IPS-15b (cell line): ENCODE data around the gene ZZZ3.
"Not testable (repeated sequence)": the region's sequence is repeated elsewhere in the genome, so short reads cannot be mapped to it uniquely, and the experiment has no call there.

Source experiments
- H3K27me3 ChIP-seq: one replicate; pipeline ENCODE4 v1.6.1; 2013; ENCODE audit warnings: low read length; ENCODE audit not compliant: control insufficient read depth, insufficient read depth
- H3K36me3 ChIP-seq: one replicate; pipeline ENCODE4 v1.6.1; 2013; ENCODE audit warnings: low read length; ENCODE audit not compliant: control insufficient read depth, insufficient read depth
- H3K4me1 ChIP-seq: one replicate; pipeline ENCODE4 v1.6.1; 2013; ENCODE audit warnings: mild to moderate bottlenecking, low read length; ENCODE audit not compliant: control insufficient read depth, insufficient read depth
- H3K4me3 ChIP-seq: one replicate; pipeline ENCODE4 v1.5.1; 2013; ENCODE audit warnings: low read depth, low read length
- H3K9ac ChIP-seq: one replicate; pipeline ENCODE4 v1.6.1; 2013; ENCODE audit warnings: low read depth, mild to moderate bottlenecking, low read length
- H3K9me3 ChIP-seq: one replicate; pipeline ENCODE4 v1.6.1; 2013; ENCODE audit warnings: mild to moderate bottlenecking, low read length; ENCODE audit not compliant: control insufficient read depth, insufficient read depth

ZZZ3 gene

GRCh38 chr1:77664939-77665516 is 17.4 kb downstream of the ZZZ3 start:
- Histone ChIP-seq H3K9me3 (no peaks in the 10 kb centered on the region), H3K4me3 (no peak overlapping the region), H3K36me3 (no peaks in the 10 kb centered on the region), H3K4me1 (no peaks in the 10 kb centered on the region), H3K27me3 (no peaks in the 10 kb centered on the region), H3K9ac (no peak overlapping the region)

DNA sequence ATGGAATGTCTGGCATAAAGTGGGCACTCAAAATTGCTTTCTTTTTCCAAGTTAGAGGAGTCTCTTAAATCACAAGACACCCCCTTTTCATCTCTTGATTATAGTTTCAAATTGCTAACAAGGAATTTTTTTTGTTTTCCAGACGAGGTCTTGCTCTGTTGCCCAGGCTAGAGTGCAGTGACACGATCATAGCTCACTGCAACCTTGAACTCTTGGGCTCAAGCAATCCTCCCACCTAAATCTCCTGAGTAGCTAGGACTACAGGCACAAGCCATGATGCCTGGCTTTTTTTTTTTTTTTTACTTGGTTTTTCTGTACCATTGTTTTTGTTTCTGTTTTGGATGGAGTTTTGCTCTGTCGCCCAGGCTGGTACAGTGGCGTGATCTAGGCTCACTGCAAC is 20.8 kb downstream of the ZZZ3 start:
- Histone ChIP-seq H3K9me3 (no peaks in the 10 kb centered on the region), H3K36me3 (no peaks in the 10 kb centered on the region), H3K4me1 (no peaks in the 10 kb centered on the region), H3K4me3 (no peak overlapping the region), H3K27me3 (no peaks in the 10 kb centered on the region), H3K9ac (no peak overlapping the region)

- no peaks in the 10 kb centered on the region for H3K27me3 ChIP-seq
- H3K36me3 ChIP-seq = no peaks in the 10 kb centered on the region
- no peaks in the 10 kb centered on the region for H3K4me1 ChIP-seq
- no peak overlapping the region for H3K9ac ChIP-seq
- no peak overlapping the region for H3K4me3 ChIP-seq
- no peaks in the 10 kb centered on the region for H3K9me3 ChIP-seq
Observed at GRCh38 chr1:77659879-77660593, 22.4 kb downstream of the ZZZ3 start.

DNA sequence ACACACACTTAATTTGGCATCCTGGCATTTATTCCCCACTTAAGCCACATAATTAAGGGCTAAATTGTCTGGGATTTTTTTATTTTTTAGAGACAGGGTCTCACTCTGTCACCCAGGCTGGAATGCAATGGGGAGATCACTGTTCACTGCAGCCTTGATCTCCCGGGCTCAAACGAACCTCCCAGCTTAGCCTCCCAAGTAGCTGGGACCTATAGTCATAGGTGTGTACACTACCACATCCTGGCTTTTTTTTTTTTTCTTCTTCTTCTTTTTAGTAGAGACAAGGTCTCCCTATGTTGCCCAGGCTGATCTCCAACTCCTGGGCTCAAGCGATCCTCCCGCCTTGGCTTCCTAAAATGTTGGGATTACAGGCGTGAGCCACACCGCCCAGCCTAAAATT is 24.2 kb downstream of the ZZZ3 start:
- Histone ChIP-seq H3K36me3 (no peaks in the 10 kb centered on the region), H3K4me1 (no peaks in the 10 kb centered on the region), H3K27me3 (no peaks in the 10 kb centered on the region), H3K4me3 (no peak overlapping the region), H3K9me3 (no peaks in the 10 kb centered on the region), H3K9ac (no peak overlapping the region)

DNA sequence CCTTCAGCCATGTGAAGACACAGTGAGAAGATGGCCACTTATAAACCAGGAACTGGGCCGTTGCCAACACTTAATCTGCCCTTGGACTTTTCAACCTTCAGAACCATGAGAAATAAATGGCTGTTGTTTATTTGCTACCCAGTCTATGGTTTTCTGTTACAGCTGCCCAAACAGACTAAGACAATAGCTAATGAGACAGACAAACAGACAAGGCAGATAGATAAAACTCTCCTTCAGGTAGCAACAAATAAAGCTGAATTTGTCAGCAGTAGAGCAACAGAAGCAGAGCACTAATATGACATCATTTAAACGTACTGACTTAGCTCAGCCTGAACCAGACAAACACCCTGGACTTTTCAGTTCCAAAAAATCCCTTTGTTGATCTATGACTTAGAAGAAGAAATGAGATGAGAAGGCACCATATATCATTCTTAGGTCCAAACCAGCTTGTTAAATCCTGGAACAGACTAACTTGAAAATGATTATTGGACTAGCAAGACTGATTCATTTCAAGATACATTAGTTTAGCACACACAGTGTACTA is 27.0 kb downstream of the ZZZ3 start:
- Histone ChIP-seq H3K27me3 (no peaks in the 10 kb centered on the region), H3K4me3 (no peak overlapping the region), H3K9me3 (no peaks in the 10 kb centered on the region)

DNA sequence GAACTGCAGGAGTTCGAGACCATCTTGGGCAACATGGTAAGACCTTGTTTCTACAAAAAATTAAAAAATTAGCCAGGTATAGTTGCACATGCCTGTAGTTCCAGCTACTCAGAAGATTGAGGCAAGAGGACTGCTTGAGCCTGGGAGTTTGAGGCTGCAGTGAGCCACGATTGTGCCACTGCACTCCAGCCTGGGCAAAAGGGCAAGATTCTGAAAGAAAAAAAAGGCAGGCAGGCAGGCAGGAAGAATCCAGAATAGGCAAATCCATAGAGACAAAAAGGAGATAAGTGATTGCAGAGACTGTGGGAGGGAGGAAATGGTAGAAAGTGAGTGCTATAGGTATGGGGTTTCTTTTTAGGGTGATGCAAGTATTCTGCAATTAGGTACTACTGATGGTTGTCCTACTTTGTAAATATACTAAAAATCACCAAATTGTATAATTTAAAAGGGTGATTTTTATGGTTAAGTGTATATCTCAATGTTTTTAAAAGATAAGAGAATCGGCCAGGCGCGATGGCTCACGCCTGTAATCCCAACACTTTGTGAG is 29.4 kb downstream of the ZZZ3 start:
- no peak overlapping the region for H3K9ac ChIP-seq
- H3K4me1 ChIP-seq = no peaks in the 10 kb centered on the region
- H3K36me3 ChIP-seq = no peaks in the 10 kb centered on the region
- H3K27me3 ChIP-seq = no peaks in the 10 kb centered on the region
- H3K4me3 ChIP-seq = no peak overlapping the region
- H3K9me3 ChIP-seq = no peaks in the 10 kb centered on the region

More for the DNA sequence above, 27.0 kb downstream of the ZZZ3 start:
- Histone ChIP-seq H3K36me3 (no peaks in the 10 kb centered on the region), H3K4me1 (no peaks in the 10 kb centered on the region), H3K9ac (no peak overlapping the region)

- H3K27me3 ChIP-seq = no peaks in the 10 kb centered on the region
- H3K9me3 ChIP-seq = no peaks in the 10 kb centered on the region
- no peaks in the 10 kb centered on the region for H3K36me3 ChIP-seq
- no peak overlapping the region for H3K9ac ChIP-seq
- no peaks in the 10 kb centered on the region for H3K4me1 ChIP-seq
- no peak overlapping the region for H3K4me3 ChIP-seq
Observed at GRCh38 chr1:77652268-77652667, 30.2 kb downstream of the ZZZ3 start.

DNA sequence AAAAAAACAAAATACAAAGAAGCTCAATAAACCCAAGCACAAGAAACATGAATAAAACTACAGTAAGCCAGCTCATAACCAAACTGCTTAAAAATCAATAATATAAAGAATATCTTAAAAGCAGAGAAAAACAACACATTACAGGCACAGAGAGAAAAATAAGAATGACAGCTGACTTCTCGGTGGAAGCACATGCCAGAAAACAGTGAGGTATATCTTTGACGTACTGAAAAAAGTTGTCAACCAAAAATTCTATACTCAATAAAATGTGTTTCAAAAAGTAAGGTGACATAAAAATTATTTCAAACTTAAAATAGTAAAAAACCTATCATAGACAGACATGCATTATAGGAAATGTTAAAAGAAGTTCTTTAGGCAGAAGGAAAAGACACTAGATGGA is 33.3 kb downstream of the ZZZ3 start:
- Histone ChIP-seq H3K9me3 (no peaks in the 10 kb centered on the region), H3K4me3 (no peak overlapping the region), H3K9ac (no peak overlapping the region), H3K27me3 (no peaks in the 10 kb centered on the region), H3K36me3 (peaks cover 2% of the 10 kb centered on the region), H3K4me1 (no peaks in the 10 kb centered on the region)

GRCh38 chr1:77646224-77646623 is 36.2 kb downstream of the ZZZ3 start:
- not testable (repeated sequence) for H3K9ac ChIP-seq, H3K4me1 ChIP-seq, H3K27me3 ChIP-seq, H3K36me3 ChIP-seq, H3K9me3 ChIP-seq, H3K4me3 ChIP-seq

- H3K9me3 ChIP-seq = no peaks in the 10 kb centered on the region
- H3K9ac ChIP-seq = no peak overlapping the region
- H3K4me1 ChIP-seq = no peaks in the 10 kb centered on the region
- no peaks in the 10 kb centered on the region for H3K27me3 ChIP-seq
- peaks cover 2% of the 10 kb centered on the region for H3K36me3 ChIP-seq
- H3K4me3 ChIP-seq = no peak overlapping the region
Observed at GRCh38 chr1:77643456-77643855, 39.0 kb downstream of the ZZZ3 start.

DNA sequence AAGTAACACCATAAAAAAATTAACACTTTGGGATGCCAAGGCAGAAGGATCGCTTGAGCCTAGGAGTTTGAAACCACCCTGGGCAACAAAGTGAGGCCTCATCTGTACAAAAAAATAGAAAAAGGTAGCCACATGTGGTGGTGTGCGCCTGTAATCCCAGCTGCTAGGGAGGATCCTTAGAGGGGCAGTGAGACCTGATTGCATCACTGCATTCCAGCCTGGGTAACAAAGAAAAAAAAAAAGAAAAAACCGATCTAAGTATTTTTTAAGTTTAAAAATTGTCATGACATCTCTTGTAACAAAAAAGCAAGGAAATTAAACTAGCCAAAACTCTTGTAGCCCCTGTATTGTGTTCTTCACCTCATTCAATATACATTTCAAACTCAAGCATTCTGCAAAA is 39.5 kb downstream of the ZZZ3 start:
- Histone ChIP-seq H3K4me1 (no peaks in the 10 kb centered on the region), H3K27me3 (no peaks in the 10 kb centered on the region), H3K9me3 (no peaks in the 10 kb centered on the region), H3K36me3 (peaks cover 2% of the 10 kb centered on the region), H3K9ac (no peak overlapping the region), H3K4me3 (no peak overlapping the region)

DNA sequence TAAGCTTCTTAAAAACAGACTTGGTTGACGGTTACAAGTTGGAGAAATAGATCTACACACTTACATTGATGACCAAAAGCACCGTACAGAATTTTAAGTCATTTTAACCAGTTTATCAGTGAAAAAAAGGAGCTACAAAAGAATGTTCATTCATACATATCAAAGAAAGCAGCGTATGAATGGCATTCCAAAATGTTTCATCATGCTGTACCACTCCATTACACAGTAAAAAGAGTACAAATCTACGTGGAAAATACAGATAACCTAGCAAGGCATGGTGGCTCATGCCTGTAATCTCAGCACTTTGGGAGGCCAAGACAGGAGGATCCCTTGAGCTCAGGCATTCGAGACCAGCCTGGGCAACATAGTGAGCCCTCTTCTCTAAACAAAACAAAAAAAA is 40.3 kb downstream of the ZZZ3 start:
- Histone ChIP-seq H3K4me3 (no peak overlapping the region), H3K9me3 (no peaks in the 10 kb centered on the region), H3K27me3 (no peaks in the 10 kb centered on the region), H3K36me3 (peaks cover 2% of the 10 kb centered on the region), H3K9ac (no peak overlapping the region), H3K4me1 (no peaks in the 10 kb centered on the region)
